ENCODE data around the gene EBI3. TPM values are rescaled to one million over a fixed set of nuclear protein-coding genes. Genes with fewer than 3 reads are reported as not detected.
"Not testable (repeated sequence)": the region's sequence is repeated elsewhere in the genome, so short reads cannot be mapped to it uniquely, and the experiment has no call there.

The EBI3 gene
- total RNA-seq, 2 donors from 2014 or later, result not detected

DNA sequence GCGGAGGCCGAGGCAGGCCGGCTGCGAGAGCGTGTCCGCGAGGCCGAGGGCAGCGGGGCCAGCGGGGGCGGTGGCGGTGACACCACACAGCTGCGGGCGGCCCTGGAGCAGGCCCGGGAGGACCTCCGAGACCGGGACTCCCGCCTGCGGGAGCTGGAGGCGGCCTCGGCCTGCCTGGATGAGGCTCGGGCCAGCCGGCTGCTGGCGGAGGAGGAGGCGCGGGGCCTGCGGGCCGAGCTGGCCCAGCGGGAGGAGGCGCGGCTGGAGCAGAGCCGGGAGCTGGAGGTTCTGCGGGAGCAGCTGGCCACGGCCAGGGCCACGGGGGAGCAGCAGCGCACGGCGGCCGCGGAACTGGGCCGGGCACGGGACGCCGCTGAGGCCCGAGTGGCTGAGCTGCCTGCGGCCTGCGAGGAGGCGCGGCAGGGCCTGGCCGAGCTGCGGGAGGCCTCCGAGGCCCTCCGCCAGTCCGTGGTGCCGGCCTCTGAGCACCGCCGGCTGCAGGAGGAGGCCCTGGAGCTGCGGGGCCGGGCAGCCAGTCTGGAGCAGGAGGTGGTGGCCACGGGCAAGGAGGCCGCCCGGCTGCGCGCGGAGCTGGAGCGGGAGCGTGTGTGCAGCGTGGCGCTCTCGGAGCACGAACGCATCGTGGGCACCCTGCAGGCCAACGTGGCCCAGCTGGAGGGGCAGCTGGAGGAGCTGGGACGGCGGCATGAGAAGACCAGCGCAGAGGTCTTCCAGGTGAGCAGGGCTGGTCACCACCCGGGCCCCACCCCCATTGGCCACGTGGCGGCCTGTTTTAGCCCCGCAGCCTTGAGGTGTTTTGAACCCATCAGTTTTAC lies 11.7 kb upstream of the EBI3 start:
- Mint-ChIP-seq H3K4me1 (no peaks in the 10 kb centered on the region), H3K27ac (no peak overlapping the region), H3K9me3 (peaks cover 3% of the 10 kb centered on the region), H3K27me3 (ENCODE audit: insufficient read depth) (peaks cover 4% of the 10 kb centered on the region), H3K4me3 (no peak overlapping the region), H3K36me3 (ENCODE audit: low read depth) (no peaks in the 10 kb centered on the region)
- TF ChIP-seq, protein P1, sequence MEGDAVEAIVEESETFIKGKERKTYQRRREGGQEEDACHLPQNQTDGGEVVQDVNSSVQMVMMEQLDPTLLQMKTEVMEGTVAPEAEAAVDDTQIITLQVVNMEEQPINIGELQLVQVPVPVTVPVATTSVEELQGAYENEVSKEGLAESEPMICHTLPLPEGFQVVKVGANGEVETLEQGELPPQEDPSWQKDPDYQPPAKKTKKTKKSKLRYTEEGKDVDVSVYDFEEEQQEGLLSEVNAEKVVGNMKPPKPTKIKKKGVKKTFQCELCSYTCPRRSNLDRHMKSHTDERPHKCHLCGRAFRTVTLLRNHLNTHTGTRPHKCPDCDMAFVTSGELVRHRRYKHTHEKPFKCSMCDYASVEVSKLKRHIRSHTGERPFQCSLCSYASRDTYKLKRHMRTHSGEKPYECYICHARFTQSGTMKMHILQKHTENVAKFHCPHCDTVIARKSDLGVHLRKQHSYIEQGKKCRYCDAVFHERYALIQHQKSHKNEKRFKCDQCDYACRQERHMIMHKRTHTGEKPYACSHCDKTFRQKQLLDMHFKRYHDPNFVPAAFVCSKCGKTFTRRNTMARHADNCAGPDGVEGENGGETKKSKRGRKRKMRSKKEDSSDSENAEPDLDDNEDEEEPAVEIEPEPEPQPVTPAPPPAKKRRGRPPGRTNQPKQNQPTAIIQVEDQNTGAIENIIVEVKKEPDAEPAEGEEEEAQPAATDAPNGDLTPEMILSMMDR (conservative IDR thresholded peaks at IDR 0.05), result no peak
- Histone ChIP-seq H3K9me3 (ENCODE audit: control insufficient read depth, low read length) (no peaks in the 10 kb centered on the region), H3K4me3 (ENCODE audit: low read length) (no peak overlapping the region), H3K9ac (ENCODE audit: extremely low read depth, low read length, poor library complexity, severe bottlenecking) (no peak overlapping the region), H3K36me3 (ENCODE audit: control insufficient read depth, insufficient read depth, low read length) (no peaks in the 10 kb centered on the region), H3K27me3 (ENCODE audit: control insufficient read depth, insufficient read depth, low read length, poor library complexity, severe bottlenecking) (no peaks in the 10 kb centered on the region), H3K27ac (ENCODE audit: low read depth, low read length) (no peak overlapping the region), H3K4me1 (ENCODE audit: control insufficient read depth, insufficient read depth, low read length) (no peaks in the 10 kb centered on the region)
- 95% methylated on average over 44 to 81 of the region's 81 CpGs for WGBS, 2 experiments (ENCODE audit: insufficient coverage in 1 of 2, insufficient read length in 1 of 2)
- no peak for DNase-seq

- not testable (repeated sequence) for H3K4me3 Mint-ChIP-seq; H3K4me1 Mint-ChIP-seq; H3K36me3 Mint-ChIP-seq (ENCODE audit: low read depth); H3K9me3 ChIP-seq (ENCODE audit: control insufficient read depth, low read length); H3K9me3 Mint-ChIP-seq; DNase-seq; H3K4me1 ChIP-seq (ENCODE audit: control insufficient read depth, insufficient read depth, low read length); H3K27me3 ChIP-seq (ENCODE audit: control insufficient read depth, insufficient read depth, low read length, poor library complexity, severe bottlenecking); H3K36me3 ChIP-seq (ENCODE audit: control insufficient read depth, insufficient read depth, low read length); H3K27ac ChIP-seq (ENCODE audit: low read depth, low read length); H3K27me3 Mint-ChIP-seq (ENCODE audit: insufficient read depth); H3K4me3 ChIP-seq (ENCODE audit: low read length); H3K9ac ChIP-seq (ENCODE audit: extremely low read depth, low read length, poor library complexity, severe bottlenecking); H3K27ac Mint-ChIP-seq
- WGBS, 2 experiments (ENCODE audit: insufficient coverage in 1 of 2, insufficient read length in 1 of 2), result 91 to 100% methylated on average over 1 of the region's 1 CpG
These were observed 10.8 kb upstream of the EBI3 start for GRCh38 chr19:4218523-4218922.

DNA sequence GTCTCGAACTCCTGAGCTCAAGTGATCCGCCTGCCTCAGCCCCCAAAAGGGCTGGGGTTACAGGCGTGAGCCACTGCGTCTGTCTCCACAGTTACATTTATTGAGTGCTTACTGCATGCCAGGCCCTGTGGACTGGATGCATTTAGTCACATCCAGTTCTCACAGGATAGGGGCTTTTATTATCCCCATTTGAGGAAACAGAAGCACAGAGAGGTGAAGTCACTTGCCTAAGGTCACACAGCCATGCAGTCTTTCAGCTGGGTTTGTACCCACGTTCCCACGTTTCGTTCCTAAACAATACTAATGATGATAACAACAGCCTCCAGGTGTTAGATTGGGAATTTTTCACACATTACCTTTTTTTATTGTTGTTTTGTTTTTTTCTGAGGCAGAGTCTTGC lies 9.1 kb upstream of the EBI3 start:
- 90 to 97% methylated on average over 7 of the region's 7 CpGs for WGBS, 2 experiments (ENCODE audit: insufficient coverage in 1 of 2, insufficient read length in 1 of 2)
- Histone ChIP-seq H3K4me1 (ENCODE audit: control insufficient read depth, insufficient read depth, low read length) (no peaks in the 10 kb centered on the region), H3K4me3 (ENCODE audit: low read length) (no peak overlapping the region), H3K9ac (ENCODE audit: extremely low read depth, low read length, poor library complexity, severe bottlenecking) (no peak overlapping the region), H3K27me3 (ENCODE audit: control insufficient read depth, insufficient read depth, low read length, poor library complexity, severe bottlenecking) (no peaks in the 10 kb centered on the region), H3K27ac (ENCODE audit: low read depth, low read length) (no peak overlapping the region), H3K9me3 (ENCODE audit: control insufficient read depth, low read length) (no peaks in the 10 kb centered on the region), H3K36me3 (ENCODE audit: control insufficient read depth, insufficient read depth, low read length) (no peaks in the 10 kb centered on the region)
- H3K27ac Mint-ChIP-seq, result no peak overlapping the region
- H3K27me3 Mint-ChIP-seq (ENCODE audit: insufficient read depth), result peaks cover 2% of the 10 kb centered on the region
- H3K9me3 Mint-ChIP-seq, result peaks cover 3% of the 10 kb centered on the region
- H3K36me3 Mint-ChIP-seq (ENCODE audit: low read depth), result no peaks in the 10 kb centered on the region
- DNase-seq, result no peak
- H3K4me1 Mint-ChIP-seq, result no peaks in the 10 kb centered on the region
- H3K4me3 Mint-ChIP-seq, result no peak overlapping the region
- TF ChIP-seq, protein P1 (conservative IDR thresholded peaks at IDR 0.05), result no peak
